Breast epithelium (tissue), 4 donors: ENCODE results near the gene HS6ST3. TPM values are rescaled to one million over a fixed set of nuclear protein-coding genes. Genes with fewer than 3 reads are reported as not detected.
"Not testable (repeated sequence)": the region's sequence is repeated elsewhere in the genome, so short reads cannot be mapped to it uniquely, and the experiment has no call there.

Source experiments
- DNase-seq, 2 donors: peaks; one replicate each; pipeline ENCODE4 v3.0.0-alpha.2; 2019; ENCODE audit warnings: low spot score in 2 of 2
- H3K27ac ChIP-seq, 2 donors: fragments of 200-600 bp; sonication (generic) in 1 of 2; one replicate each; pipeline ENCODE4 v1.5.1; 2016 to 2019; ENCODE audit warnings: mild to moderate bottlenecking in 1 of 2
- H3K27me3 ChIP-seq, 2 donors: fragments of 200-600 bp; sonication (generic) in 1 of 2; one replicate each; pipeline versions ENCODE4 v1.5.1 to v1.6.0; 2017 to 2019; ENCODE audit warnings: control low read depth in 1 of 2, mild to moderate bottlenecking in 1 of 2
- H3K36me3 ChIP-seq: fragments of 200-600 bp; one replicate; pipeline ENCODE4 v1.5.1; 2019
- H3K4me1 ChIP-seq, 2 donors: fragments of 200-600 bp; sonication (generic); one replicate each; pipeline ENCODE4 v1.5.1; 2016 to 2019; ENCODE audit warnings: control low read depth in 1 of 2
- H3K4me3 ChIP-seq, 3 donors: fragments of 200-600 bp; sonication (generic); 1 replicate in 2 of 3; 2 replicates in 1 of 3; pipeline ENCODE4 v1.5.1; 2016 to 2019; ENCODE audit warnings: mild to moderate bottlenecking in 3 of 3, moderate library complexity in 2 of 3
- H3K9me3 ChIP-seq, 2 donors: fragments of 200-600 bp; sonication (generic) in 1 of 2; one replicate each; pipeline ENCODE4 v1.5.1; 2016 to 2019; ENCODE audit warnings: control low read depth in 1 of 2
- POLR2A ChIP-seq: fragments of 450-650 bp; IDR thresholded peaks from one replicate; pipeline ENCODE4 v1.6.1; 2016; ENCODE audit warnings: antibody characterized with exemption, mild to moderate bottlenecking, moderate library complexity
- POLR2AphosphoS5 ChIP-seq, 3 donors: sonication (generic); formaldehyde crosslinking; IDR thresholded peaks; one replicate each; pipeline ENCODE4 v1.6.1; 2017; ENCODE audit warnings: antibody characterized with exemption in 3 of 3
- intact Hi-C: fragments of 100-400 bp; cut with DNase I; formaldehyde crosslinking; loops from one replicate; pipeline ENCODE4 v1.15.1; 2023; ENCODE audit warnings: low total_unique reads
- total RNA-seq, 3 donors: library from RNA; depleted of rRNA; stranded (reverse); fragments of >200 nt; gene quantifications; one replicate each; pipeline ENCODE4 v1.1.0, GENCODE V29; 2016
- TF ChIP-seq, protein P1 (sequence below), 3 donors: fragments of 450-650 bp; IDR thresholded peaks; one replicate each; pipeline ENCODE4 v1.5.1; 2016 to 2017; ENCODE audit warnings: antibody characterized with exemption in 3 of 3, mild to moderate bottlenecking in 3 of 3, moderate library complexity in 3 of 3

The HS6ST3 gene
- total RNA-seq, 3 donors from 2014 or later: under 0.01 to 1.3 (median 0.59) TPM

DNA sequence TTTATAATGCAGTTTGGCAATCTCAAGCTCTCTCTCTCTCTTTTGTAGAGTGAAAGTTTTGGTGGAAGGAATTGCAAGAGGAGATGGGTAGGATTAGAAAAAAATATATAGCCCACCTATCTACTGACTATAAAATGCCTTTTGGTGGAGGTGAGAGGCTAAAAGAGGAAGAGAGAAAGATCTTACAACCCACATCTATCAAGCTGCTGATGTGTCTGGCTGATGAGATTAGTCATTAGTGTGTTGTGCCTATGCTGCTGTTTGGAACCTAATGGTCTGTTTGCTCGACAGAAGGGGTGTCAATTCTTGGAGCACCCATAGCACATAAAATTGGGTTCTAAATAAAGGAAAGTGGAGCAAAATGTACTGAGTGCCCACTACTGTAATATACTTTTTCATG, 411.0 kb downstream of the HS6ST3 start:
- Histone ChIP-seq H3K9me3 (no peaks in the 10 kb centered on the region), H3K27me3 (no peaks in the 10 kb centered on the region), H3K36me3 (no peaks in the 10 kb centered on the region), H3K4me3 (no peak overlapping the region), H3K4me1 (no peaks in the 10 kb centered on the region), H3K27ac (no peak overlapping the region)
- intact Hi-C loops: no loop called here
- no peak for TF ChIP-seq POLR2A
- no peak for TF ChIP-seq POLR2AphosphoS5 (IDR thresholded peaks at IDR 0.05)
- TF ChIP-seq, protein P1, sequence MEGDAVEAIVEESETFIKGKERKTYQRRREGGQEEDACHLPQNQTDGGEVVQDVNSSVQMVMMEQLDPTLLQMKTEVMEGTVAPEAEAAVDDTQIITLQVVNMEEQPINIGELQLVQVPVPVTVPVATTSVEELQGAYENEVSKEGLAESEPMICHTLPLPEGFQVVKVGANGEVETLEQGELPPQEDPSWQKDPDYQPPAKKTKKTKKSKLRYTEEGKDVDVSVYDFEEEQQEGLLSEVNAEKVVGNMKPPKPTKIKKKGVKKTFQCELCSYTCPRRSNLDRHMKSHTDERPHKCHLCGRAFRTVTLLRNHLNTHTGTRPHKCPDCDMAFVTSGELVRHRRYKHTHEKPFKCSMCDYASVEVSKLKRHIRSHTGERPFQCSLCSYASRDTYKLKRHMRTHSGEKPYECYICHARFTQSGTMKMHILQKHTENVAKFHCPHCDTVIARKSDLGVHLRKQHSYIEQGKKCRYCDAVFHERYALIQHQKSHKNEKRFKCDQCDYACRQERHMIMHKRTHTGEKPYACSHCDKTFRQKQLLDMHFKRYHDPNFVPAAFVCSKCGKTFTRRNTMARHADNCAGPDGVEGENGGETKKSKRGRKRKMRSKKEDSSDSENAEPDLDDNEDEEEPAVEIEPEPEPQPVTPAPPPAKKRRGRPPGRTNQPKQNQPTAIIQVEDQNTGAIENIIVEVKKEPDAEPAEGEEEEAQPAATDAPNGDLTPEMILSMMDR (IDR thresholded peaks at IDR 0.05): no peak
- DNase-seq: no peak

DNA sequence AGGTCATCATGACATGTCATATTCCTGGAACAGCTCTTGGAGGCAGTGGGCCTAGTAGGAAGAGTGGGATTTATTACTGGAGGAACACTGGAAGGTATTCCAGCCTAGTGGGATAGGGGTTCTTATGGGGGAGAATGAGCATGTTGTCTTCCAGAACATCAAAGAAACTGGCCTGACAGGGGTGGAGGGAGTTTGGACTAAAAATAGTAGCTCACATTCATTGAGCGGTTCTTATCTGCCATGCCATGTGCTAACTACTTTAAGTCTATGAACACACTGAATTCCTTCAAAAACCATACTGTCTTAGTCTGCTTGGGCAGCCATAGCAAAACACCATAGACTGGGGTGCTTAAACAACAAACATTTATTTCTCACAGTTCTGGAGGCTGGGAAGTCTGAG, 413.6 kb downstream of the HS6ST3 start:
- intact Hi-C loops: no loop called here
- Histone ChIP-seq H3K4me1 (no peaks in the 10 kb centered on the region), H3K36me3 (no peaks in the 10 kb centered on the region), H3K27ac (no peak overlapping the region), H3K27me3 (no peaks in the 10 kb centered on the region), H3K4me3 (no peak overlapping the region), H3K9me3 (no peaks in the 10 kb centered on the region)
- no peak for DNase-seq
- TF ChIP-seq, protein P1 (IDR thresholded peaks at IDR 0.05): no peak
- TF ChIP-seq POLR2AphosphoS5 (IDR thresholded peaks at IDR 0.05) (no peak), POLR2A (no peak)

DNA sequence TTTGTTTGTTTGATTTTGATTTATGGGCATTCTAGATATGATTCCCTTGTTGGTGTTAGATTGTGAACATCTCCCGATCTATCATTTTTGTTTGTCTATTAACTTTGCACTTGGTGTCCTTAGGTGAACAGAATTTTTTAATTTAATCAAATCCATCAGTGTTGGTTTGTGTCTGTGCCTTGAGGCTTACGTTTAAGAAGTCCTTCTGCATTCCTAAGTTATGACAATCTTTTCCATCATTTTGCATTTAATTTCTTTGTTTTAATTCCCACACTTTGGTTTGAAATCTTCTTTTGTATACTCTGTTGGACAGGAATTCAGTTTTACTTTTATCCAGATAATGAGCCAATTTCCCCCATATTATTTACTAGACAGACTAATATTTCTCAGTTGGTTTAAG, 421.7 kb downstream of the HS6ST3 start:
- Histone ChIP-seq H3K27me3 (no peaks in the 10 kb centered on the region), H3K36me3 (no peaks in the 10 kb centered on the region), H3K4me3 (no peak overlapping the region), H3K9me3 (no peaks in the 10 kb centered on the region), H3K4me1 (no peaks in the 10 kb centered on the region), H3K27ac (no peak overlapping the region)
- intact Hi-C loops: no loop called here
- DNase-seq: no peak
- no peak for TF ChIP-seq POLR2AphosphoS5 (IDR thresholded peaks at IDR 0.05)

DNA sequence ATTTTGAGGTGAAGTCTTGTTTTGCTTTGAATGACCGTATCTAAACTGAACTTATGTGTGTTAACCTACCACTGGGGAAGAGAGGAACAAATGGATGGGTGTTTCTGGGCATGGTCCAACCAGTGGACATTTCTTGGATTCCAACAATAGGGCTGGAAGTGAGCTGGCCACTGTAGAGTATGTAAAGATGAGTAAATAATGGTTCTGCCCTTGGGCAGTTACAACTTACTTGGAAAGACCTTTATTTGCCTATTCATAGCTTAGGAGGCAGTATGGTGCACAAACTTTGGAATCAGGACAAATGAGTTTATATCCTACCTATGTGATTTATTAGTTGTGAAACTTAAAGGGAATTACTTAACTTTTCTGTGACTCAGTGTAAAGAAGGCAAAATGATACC, 429.5 kb downstream of the HS6ST3 start:
- Histone ChIP-seq H3K36me3 (no peaks in the 10 kb centered on the region), H3K27ac (no peak overlapping the region), H3K9me3 (no peaks in the 10 kb centered on the region), H3K4me3 (no peak overlapping the region), H3K27me3 (no peaks in the 10 kb centered on the region), H3K4me1 (no peaks in the 10 kb centered on the region)
- TF ChIP-seq POLR2A (no peak), POLR2AphosphoS5 (IDR thresholded peaks at IDR 0.05) (no peak)
- TF ChIP-seq, protein P1 (IDR thresholded peaks at IDR 0.05): no peak
- intact Hi-C loops: no loop called here
- DNase-seq: no peak

DNA sequence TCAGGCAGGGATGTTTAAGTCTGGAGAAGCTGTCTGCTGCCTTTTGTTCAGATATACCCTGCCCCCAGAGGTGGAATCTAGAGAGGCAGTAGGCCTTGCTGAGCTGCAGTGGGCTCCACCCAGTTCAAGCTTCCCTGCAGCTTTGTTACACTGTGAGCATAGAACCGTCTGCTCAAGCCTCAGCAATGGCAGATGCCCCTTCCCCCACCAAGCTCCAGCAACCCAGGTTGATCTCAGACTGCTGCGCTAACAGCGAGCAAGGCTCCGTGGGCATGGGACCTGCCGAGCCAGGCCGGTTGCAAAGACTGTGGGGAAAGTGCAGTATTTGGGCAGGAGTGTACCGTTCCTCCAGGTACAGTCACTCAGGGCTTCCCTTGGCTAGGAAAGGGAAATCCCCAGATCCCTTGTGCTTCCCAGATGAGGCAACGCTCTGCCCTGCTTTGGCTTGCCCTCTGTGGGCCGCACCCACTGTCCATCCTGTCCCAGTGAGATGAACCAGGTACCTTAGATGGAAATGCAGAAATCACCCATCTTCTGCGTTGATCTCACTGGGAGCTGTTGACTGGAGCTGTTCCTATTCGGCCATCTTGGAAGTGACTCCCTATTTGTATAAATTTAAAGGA, 434.6 kb downstream of the HS6ST3 start:
- H3K9me3 ChIP-seq, H3K4me3 ChIP-seq, H3K27me3 ChIP-seq, H3K4me1 ChIP-seq, H3K27ac ChIP-seq, H3K36me3 ChIP-seq, DNase-seq, intact Hi-C loops: not testable (repeated sequence)

DNA sequence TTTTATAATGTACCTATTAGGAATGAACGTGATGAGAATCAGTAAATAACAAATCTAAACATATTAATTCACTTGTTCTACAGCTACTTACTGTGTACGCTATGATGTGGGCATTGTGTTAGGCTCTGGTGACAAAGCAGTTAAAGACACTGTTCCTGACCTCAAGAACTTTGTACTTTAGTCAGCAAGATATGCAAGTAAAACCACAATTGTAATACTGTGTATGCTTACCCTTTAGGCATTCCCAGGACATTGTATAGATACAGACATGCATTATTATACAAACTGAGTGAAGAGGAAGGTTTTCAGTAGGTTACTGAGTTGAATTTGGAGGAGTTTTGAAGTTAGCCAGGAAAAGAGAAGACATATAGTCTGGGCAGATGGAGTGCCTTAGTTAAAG, 435.8 kb downstream of the HS6ST3 start:
- H3K27ac ChIP-seq: no peak overlapping the region
- TF ChIP-seq, protein P1 (IDR thresholded peaks at IDR 0.05): no peak
- no peak for TF ChIP-seq POLR2A
- intact Hi-C loops: no loop called here
- no peak for DNase-seq
- no peaks in the 10 kb centered on the region for H3K9me3 ChIP-seq
- no peak overlapping the region for H3K4me3 ChIP-seq
- H3K4me1 ChIP-seq: no peaks in the 10 kb centered on the region
- H3K27me3 ChIP-seq: no peaks in the 10 kb centered on the region
- no peaks in the 10 kb centered on the region for H3K36me3 ChIP-seq
